ENCODE results near the gene TMEM135.
"Not testable (repeated sequence)": the region's sequence is repeated elsewhere in the genome, so short reads cannot be mapped to it uniquely, and the experiment has no call there.

Gene TMEM135

GRCh38 chr11:87020764-87021365 lies 16.9 kb upstream of the TMEM135 start:
- no peak for TF ChIP-seq CTCF (conservative IDR thresholded peaks at IDR 0.05; ENCODE audit: low read length)
- no peak for DNase-seq (ENCODE audit: low read depth)
- H3K4me3 ChIP-seq (ENCODE audit: low read length) = no peak overlapping the region

GRCh38 chr11:87022254-87022653 lies 15.5 kb upstream of the TMEM135 start:
- no peak overlapping the region for H3K4me3 ChIP-seq (ENCODE audit: low read length)
- DNase-seq (ENCODE audit: low read depth) = no peak
- no peak for TF ChIP-seq CTCF (conservative IDR thresholded peaks at IDR 0.05; ENCODE audit: low read length)

DNA sequence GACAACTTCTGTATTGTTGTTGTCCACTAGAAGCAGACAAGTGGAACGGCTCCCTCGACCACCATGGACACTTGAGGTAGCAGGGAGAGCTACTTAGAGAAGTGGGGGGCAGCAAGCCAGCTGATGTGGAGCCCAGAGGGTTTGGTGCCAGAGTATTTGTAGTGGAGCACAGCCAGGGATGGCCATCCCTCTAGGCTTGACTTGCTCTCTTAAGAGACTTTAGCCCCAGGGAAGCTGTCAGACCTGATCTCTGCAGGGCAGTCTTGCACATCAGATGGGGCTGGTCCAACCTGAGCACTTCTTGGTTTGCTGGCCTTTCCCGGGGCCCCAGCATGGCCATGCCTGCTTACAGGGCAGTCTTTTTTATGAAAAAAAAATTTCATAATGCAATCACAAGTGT lies 15.0 kb upstream of the TMEM135 start:
- TF ChIP-seq CTCF (conservative IDR thresholded peaks at IDR 0.05; ENCODE audit: low read length) = no peak
- H3K4me3 ChIP-seq (ENCODE audit: low read length) = no peak overlapping the region
- no peak for DNase-seq (ENCODE audit: low read depth)

GRCh38 chr11:87026415-87026814 lies 11.3 kb upstream of the TMEM135 start:
- not testable (repeated sequence) for H3K4me3 ChIP-seq (ENCODE audit: low read length); DNase-seq (ENCODE audit: low read depth)

DNA sequence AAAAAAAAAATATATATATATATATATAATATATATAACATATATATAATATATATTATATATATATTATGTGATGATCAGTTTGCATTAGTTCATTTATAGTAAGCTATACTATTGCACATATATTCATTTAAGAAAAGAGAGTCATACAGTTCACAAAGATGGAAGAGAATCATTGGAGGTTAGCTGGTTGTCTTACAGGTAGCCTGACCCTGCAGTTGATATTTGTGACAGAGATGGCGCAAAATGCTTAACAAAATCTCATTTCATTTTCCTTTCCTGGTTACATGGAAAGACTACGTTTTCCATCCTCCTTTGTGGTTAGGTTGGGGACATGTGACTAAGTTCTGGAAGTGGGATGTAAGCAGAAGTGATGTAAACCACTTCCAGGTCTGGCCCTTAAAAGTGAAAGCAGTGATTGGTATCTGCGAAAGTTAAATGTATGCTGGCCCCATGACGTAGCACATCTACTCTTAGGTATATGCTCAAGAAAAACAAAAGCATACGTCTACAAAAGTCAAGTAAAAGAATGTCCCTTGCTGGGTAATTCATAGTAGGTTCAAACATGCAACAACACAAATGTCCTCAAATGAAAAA lies 7.2 kb upstream of the TMEM135 start:
- no peak for DNase-seq (ENCODE audit: low read depth)
- H3K4me3 ChIP-seq (ENCODE audit: low read length) = no peak overlapping the region
- TF ChIP-seq CTCF (conservative IDR thresholded peaks at IDR 0.05; ENCODE audit: low read length) = no peak

- no peak overlapping the region for H3K4me3 ChIP-seq (ENCODE audit: low read length)
- TF ChIP-seq CTCF (conservative IDR thresholded peaks at IDR 0.05; ENCODE audit: low read length) = no peak
- DNase-seq (ENCODE audit: low read depth) = no peak
These were observed 6.1 kb upstream of the TMEM135 start for GRCh38 chr11:87031433-87032170.

GRCh38 chr11:87033561-87033960 lies 4.2 kb upstream of the TMEM135 start:
- no peak overlapping the region for H3K4me3 ChIP-seq (ENCODE audit: low read length)
- no peak for TF ChIP-seq CTCF (conservative IDR thresholded peaks at IDR 0.05; ENCODE audit: low read length)
- no peak for DNase-seq (ENCODE audit: low read depth)

All from AG10803 (cell line).